Activated T-helper 1 cell treated with anti-CD3 and anti-CD28 coated beads, Interleukin-2, amount 50 U/mL, for 16 hours (primary cell): ENCODE data around the gene CARMIL3.

ENCODE experiments used
- DNase-seq, 2 donors: peaks; one replicate each; pipeline ENCODE4 v3.0.0-alpha.2; 2020; ENCODE audit warnings: low read depth in 1 of 2, low spot score in 1 of 2

Gene CARMIL3

DNA sequence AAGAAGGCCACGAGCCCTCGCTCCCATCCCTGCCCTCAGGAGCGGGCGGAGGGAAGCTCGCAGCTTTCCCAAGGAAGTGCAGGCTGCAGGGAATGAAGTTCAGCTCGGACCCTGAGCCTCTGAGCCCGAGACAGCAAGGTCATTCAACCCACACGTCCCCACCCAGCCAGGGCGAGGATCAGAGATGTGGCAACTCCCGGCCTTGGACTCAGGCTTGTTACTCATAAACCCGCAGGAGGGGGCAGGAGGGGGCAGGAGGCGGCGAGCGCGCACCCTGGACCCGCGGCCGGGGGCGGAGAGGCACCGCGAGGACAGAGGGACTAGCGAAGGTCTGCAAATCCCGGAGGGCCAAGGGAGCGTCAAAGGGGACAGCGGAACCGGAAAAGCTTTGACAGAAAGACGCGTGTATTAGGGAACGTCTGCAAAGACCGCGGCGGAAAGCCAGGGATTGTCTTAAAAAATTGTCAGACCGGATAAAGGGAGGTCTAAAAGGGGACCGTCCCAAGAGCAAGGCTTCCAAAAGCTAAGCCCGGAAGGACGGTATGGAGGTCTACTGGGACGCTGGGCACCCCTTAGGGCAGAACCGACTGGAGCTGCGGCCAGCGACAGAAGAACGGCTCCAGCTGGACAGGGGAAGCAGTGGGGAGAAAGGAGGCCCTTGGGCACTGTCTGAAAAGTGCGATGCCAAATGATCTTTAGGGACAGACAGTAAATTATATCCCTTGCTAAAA is 62.2 kb downstream of the CARMIL3 start:
- DNase-seq: peak; percentile 54 to 59

DNA sequence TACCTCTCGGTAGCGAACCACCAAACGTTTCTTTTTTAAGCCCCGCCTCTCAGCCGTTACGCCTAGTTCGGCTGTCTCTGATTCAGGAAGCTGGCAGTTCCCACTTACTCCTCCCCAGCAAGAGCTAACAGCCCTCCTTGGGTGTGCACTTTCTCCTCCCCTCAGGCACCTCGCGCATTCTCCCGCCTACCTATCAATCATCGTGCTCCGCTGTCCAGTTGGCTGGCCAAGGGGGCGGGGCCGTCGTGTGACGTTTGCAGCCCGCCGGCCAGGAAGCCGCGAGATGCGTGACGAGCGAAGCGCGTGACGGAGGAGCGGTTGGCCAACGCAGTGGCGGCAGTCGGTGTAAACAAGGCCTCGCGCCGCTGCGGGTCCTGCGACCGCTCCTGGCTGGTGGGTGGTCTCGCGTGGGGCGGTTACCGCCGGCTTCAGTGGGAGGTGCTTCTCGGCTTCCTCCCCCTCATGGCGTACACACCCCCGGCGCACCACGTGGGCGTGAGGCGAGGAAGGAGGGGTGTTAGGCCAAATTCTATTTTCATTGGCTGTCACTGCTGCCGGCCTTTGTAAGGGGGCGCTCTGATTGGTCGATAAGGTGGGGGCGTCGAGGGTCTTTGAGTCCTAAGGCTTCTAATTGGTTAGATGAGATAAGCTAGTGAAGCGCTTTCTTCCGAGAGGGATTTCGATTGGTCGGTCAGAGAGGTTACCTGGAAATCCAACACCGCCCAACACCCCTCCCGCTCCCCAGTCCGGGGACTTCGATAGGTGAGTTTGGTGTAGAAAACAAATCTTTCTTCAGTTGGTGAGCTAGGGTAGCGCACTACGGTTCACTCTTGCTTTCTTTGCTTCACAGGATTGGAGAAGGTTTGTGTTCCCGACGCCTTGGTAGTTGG is 63.0 kb downstream of the CARMIL3 start, which contains the start of the genes DCAF11 and NRL:
Gene DCAF11, plus strand, starts transcription at position 246 of the 890 bp plus-strand sequence. CDS start 818 bp downstream, outside the sequence.
Gene NRL, minus strand, starts transcription at position 418 of the 890 bp plus-strand sequence. CDS start 32,101 bp downstream, outside the sequence.
- DNase-seq: peak; percentile 93 to 96

DNA sequence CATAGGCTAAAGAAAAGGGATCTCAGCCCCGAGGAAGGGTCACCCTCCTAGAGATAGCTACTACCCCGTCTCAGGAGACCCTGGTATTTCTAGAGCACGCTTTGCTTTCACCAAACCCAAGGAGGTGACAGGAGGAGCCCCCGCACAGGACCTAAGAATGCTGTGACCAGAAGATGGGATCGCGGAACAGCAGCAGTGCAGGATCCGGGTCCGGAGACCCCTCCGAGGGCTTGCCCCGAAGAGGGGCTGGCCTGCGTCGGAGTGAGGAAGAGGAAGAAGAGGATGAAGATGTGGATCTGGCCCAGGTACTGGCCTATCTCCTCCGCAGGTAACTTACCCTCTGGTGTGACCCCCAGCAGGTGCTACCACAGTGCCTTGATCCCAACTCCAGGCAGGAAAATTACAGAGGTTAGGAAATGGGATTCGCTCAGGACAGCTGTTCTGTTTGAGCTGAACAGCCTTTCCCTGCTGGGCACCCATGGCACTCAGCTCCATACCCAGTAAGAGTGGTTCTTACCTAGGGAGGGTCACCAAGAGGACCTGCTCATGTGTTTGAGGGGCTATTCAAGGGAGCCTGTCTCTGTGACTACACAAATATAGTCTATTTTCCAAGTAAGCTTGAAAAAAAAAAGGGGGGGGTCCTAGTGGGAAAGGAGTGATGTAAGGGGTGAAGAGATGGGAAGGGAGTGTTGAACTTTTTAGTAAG is 63.8 kb downstream of the CARMIL3 start:
- no peak for DNase-seq

DNA sequence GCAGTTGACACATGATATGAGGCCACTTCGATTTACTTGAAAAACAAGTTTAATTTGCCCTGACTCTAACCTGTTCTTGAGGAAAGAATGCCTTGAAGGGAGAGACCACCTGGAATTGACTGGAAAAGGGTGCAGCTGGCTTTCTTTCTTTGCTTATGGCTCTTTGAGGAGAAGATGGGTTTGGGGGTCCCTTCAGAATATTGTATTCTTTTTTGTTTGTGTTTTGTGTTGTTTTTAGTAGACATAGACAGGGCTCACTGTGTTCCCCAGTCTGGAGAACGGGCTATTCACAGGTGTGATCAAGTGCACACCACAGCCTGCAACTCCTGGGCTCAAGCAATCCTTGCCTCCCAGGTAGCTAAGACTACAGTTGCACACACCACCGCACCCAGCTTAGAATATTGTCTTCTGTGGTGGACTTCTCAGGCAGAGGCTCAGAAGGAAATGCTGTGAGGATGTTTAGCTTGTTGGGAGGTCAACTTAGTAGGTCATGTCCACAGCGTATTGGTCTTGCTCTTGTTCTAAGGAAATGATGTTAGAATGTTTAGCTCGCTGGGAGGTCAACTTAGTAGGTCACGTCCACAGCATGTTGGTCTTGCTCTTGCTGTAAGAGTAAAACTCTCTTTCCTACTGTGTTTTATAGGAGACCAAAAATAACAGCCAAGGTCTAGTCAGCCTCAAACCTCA is 64.5 kb downstream of the CARMIL3 start:
- DNase-seq: no peak

DNA sequence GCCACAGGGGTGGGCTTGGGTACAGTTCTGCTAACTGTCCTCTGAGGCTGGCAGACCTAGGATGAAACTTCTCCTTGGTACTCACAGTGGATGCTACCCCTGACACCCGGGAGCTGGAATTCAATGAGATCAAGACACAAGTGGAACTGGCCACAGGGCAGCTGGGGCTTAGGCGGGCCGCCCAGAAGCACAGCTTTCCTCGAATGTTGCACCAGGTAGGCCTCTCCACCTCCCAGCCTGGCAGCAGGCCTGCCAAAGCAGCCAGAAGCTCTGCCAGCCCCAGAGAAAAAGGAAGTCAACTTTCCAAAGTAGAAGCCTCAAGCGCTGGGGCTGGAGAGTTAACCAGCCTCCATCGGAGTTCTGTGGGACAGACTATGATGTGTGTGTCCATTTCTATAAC is 65.4 kb downstream of the CARMIL3 start:
- no peak for DNase-seq
